Activated CD8-positive, alpha-beta T cell treated with anti-CD3 and anti-CD28 coated beads, Interleukin-2, amount 10 ng/mL, durations not matched to agents 7 days and 5 days (primary cell): ENCODE measurements around the gene F2RL2. TPM values are rescaled to one million over a fixed set of nuclear protein-coding genes. Genes with fewer than 3 reads are reported as not detected.

Source experiments
- total RNA-seq, 2 experiments: library from RNA; stranded (reverse); gene quantifications; one replicate each; pipeline ENCODE4 v1.2.3, GENCODE V29; 2021

Gene F2RL2
- total RNA-seq, 2 experiments from 2014 or later: not detected

Other genes starting within 250 kb of the F2RL2 start
- 10 to 100 TPM; 62.7 to 72.1 TPM for gene IQGAP2, start 220.1 kb downstream of the F2RL2 start, total RNA-seq
- gene F2R, start 92.7 kb upstream of the F2RL2 start, total RNA-seq: 1 to 10 TPM; 7.5 to 7.9 TPM
- gene F2RL1, start 195.6 kb upstream of the F2RL2 start, total RNA-seq: 1 to 10 TPM; 1.6 to 2.2 TPM
- 1 to 10 TPM; 2.5 to 3.2 TPM for gene S100Z, start 226.6 kb upstream of the F2RL2 start, total RNA-seq